ENCODE measurements around the gene NFE2L1. TPM values are rescaled to one million over a fixed set of nuclear protein-coding genes. Genes with fewer than 3 reads are reported as not detected.

The NFE2L1 gene
- total RNA-seq, 4 donors from 2014 or later: 164 to 281 (median 264) TPM

DNA sequence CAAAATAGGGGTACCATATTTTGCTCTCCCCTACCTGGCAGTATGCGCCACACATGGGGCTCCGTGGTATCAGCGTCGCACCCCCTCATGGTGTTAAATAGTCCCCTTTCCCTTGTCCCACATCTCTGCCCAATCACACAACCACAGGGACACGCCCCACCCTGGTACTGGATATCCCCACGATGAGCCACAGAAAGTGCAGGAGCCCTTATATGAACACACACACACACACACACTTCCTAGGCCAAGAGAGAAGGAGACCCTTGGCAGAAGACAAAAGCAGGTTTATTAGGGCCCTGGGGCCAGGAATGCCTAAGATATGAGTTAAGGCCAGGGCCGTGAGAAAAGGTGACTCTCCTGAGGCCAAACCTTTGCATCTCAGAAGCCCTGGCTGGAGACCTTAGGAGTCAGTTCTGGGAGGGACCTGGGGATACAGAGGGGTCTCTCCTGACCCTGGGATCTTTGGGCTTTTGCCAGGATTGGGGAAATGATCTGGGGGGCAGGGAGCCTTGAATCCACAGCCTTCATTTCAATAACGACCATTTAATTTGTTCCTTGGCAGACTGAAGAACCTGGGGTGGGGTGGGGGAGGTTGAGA lies 22.2 kb upstream of the NFE2L1 start:
- peak overlapping the region; percentile 67 to 80 (median 74) for H3K27ac ChIP-seq (replicated peaks in 1 of 4)
- TF ChIP-seq EP300 (IDR thresholded peaks at IDR 0.05) (no peak), POLR2A (IDR thresholded peaks at IDR 0.05; ENCODE audit: low read depth) (no peak)
- no peak for DNase-seq (ENCODE audit: extremely low spot score)
- H3K4me3 ChIP-seq: peak overlapping the region; percentile 52 to 64 (median 56)
- H3K36me3 ChIP-seq: no peaks in the 10 kb centered on the region
- H3K27me3 ChIP-seq: peaks cover 0 to 22% (median 2%) of the 10 kb centered on the region in 4 donors
- intact Hi-C loops (cut with DNase I): loop anchor here (1.0 to 2.0 kb wide), 2 partner anchors 48 to 107 kb away; no protein-coding TSS in a partner anchor
- 24% methylated on average over 8 of the region's 8 CpGs for WGBS
- H3K9me3 ChIP-seq: no peaks in the 10 kb centered on the region
- H3K4me1 ChIP-seq: peaks cover 43 to 49% (median 48%) of the 10 kb centered on the region in 4 donors

DNA sequence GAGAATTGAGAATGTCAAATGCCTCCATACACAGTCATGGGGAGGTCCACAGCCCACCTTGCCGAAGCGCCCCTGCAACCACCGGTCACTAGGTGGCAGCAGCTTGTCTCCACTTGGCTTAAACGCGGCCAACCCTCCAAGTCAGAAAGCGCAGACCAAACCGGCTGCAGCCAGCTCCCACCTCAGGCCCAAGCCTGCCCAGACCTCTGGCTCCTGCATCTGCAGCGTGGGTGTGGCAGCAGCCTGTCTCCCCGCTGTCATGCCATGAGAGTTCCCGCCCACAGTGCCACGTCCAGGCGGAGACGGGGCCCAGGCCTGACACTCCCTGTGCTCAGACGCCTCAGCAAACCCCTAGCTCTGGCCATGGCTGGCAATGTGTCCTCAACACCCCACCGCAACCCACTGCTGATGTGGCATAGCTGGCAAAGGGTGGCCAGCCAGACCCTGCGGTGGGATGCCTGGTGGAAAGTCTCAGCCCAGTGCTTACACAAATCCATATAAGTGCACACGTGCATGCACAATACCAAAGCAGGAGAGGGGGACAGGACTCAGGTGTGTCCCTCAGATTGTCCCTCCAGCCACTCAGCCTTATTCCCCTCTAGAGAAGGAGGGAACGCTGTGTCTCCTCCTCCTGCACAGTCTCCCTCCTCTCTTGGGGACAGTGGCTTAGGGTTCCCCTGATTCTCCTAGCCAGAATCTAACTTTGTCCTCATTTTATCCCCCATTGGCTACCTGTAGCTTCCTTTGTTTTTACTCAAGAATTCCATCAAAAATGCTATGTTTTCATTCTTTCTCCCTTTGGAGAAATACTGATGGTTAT lies 21.4 kb upstream of the NFE2L1 start:
- Histone ChIP-seq H3K36me3 (no peaks in the 10 kb centered on the region), H3K4me3 (no peak overlapping the region), H3K27me3 (peaks cover 0 to 17% (median 2%) of the 10 kb centered on the region in 4 donors), H3K4me1 (peaks cover 43 to 51% (median 49%) of the 10 kb centered on the region in 4 donors), H3K9me3 (no peaks in the 10 kb centered on the region), H3K27ac (replicated peaks in 1 of 4) (peak overlapping the region; percentile 67 to 80 (median 74))
- 20% methylated on average over 11 of the region's 18 CpGs for WGBS
- DNase-seq (ENCODE audit: extremely low spot score): no peak
- intact Hi-C loops (cut with DNase I): loop anchor here (1.0 kb wide), 1 partner anchor 48 kb away; no protein-coding TSS in a partner anchor
- TF ChIP-seq POLR2A (IDR thresholded peaks at IDR 0.05; ENCODE audit: low read depth) (no peak), EP300 (IDR thresholded peaks at IDR 0.05) (no peak), POLR2AphosphoS5 (IDR thresholded peaks at IDR 0.05) (peak; percentile 30 to 73)
- TF ChIP-seq, protein P1, sequence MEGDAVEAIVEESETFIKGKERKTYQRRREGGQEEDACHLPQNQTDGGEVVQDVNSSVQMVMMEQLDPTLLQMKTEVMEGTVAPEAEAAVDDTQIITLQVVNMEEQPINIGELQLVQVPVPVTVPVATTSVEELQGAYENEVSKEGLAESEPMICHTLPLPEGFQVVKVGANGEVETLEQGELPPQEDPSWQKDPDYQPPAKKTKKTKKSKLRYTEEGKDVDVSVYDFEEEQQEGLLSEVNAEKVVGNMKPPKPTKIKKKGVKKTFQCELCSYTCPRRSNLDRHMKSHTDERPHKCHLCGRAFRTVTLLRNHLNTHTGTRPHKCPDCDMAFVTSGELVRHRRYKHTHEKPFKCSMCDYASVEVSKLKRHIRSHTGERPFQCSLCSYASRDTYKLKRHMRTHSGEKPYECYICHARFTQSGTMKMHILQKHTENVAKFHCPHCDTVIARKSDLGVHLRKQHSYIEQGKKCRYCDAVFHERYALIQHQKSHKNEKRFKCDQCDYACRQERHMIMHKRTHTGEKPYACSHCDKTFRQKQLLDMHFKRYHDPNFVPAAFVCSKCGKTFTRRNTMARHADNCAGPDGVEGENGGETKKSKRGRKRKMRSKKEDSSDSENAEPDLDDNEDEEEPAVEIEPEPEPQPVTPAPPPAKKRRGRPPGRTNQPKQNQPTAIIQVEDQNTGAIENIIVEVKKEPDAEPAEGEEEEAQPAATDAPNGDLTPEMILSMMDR (IDR thresholded peaks at IDR 0.05): peak; percentile 87 to 95 (median 93)

DNA sequence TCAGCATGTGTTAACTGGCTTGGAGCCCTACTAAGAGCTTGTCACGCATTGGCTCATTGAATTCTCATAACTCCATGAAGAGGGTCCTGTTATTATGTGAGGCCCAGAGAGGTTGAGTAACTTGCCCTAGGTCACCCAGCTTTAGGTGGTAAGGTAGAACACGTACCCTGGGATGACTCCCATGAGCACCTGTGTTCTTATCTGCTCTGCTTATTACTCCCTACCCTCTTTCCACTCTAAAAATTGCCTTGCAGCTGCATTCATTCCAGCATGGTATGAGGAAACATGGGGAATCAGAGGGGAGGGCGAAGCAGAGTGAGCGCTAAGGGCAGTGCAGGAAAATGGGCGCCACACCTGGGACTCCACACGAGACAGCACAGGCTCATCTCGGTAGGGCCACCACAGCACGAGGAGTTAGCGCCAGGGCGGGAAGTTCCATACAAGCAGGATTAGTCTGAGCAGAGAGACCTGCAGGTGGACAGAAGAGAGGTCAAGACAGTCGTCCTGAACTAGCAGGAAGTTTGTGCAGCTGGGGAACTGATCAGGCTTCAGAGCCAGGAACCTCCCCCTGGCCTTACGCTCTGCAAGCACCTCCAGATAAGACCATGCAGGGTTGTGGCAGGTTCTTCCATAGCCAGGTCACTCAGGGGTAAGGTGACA lies 20.7 kb upstream of the NFE2L1 start:
- intact Hi-C loops (cut with DNase I): no loop called here
- H3K4me1 ChIP-seq: peaks cover 43 to 51% (median 49%) of the 10 kb centered on the region in 4 donors
- peaks cover 0 to 17% (median 2%) of the 10 kb centered on the region in 4 donors for H3K27me3 ChIP-seq
- H3K27ac ChIP-seq (replicated peaks in 1 of 4): no peak overlapping the region
- no peak for DNase-seq (ENCODE audit: extremely low spot score)
- TF ChIP-seq POLR2AphosphoS5 (IDR thresholded peaks at IDR 0.05) (no peak), EP300 (IDR thresholded peaks at IDR 0.05) (no peak), POLR2A (IDR thresholded peaks at IDR 0.05; ENCODE audit: low read depth) (no peak)
- TF ChIP-seq, protein P1 (IDR thresholded peaks at IDR 0.05): no peak
- H3K4me3 ChIP-seq: no peak overlapping the region
- peaks cover 0 to 7% (median 0%) of the 10 kb centered on the region in 4 donors for H3K36me3 ChIP-seq
- WGBS: 86% methylated on average over 12 of the region's 12 CpGs
- no peaks in the 10 kb centered on the region for H3K9me3 ChIP-seq

DNA sequence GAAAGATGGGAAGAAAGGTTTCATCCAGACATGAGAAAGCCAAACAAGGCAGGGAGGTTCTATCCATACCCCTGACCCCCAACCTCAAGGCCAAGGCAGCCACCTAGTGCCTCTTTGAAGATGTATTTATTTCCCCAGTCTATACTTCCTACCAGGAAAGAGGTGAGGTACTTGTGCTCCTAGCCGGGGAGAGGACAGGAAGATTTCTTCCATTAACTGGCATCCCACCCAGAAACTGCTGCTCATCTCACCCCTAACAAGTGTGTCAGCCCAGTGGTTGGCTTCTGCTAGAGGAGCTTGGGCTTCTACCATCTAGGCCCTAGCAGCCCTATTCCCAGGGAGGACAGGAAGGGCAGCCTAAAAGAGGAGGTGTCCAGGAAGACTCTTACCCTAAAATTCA lies 19.4 kb upstream of the NFE2L1 start:
- H3K27ac ChIP-seq (replicated peaks in 1 of 4): no peak overlapping the region
- H3K27me3 ChIP-seq: peaks cover 0 to 7% (median 0%) of the 10 kb centered on the region in 4 donors
- H3K4me3 ChIP-seq: no peak overlapping the region
- H3K36me3 ChIP-seq: peaks cover 0 to 10% (median 2%) of the 10 kb centered on the region in 4 donors
- no peaks in the 10 kb centered on the region for H3K9me3 ChIP-seq
- intact Hi-C loops (cut with DNase I): no loop called here
- DNase-seq (ENCODE audit: extremely low spot score): no peak
- 71% methylated on average over 1 of the region's 1 CpG for WGBS
- peaks cover 34 to 42% (median 39%) of the 10 kb centered on the region in 4 donors for H3K4me1 ChIP-seq
- TF ChIP-seq, protein P1 (IDR thresholded peaks at IDR 0.05): no peak
- no peak for TF ChIP-seq POLR2AphosphoS5 (IDR thresholded peaks at IDR 0.05)
